PC-3 (cell line): ENCODE measurements around the gene KCTD2.

ENCODE experiments used
- CTCF ChIP-seq: fragments of 300-600 bp; sonication (generic); conservative IDR thresholded peaks from 2 replicates; pipeline ENCODE4 v1.5.1; 2017; ENCODE audit warnings: antibody characterized with exemption, low read depth, mild to moderate bottlenecking, low read length
- EZH2 ChIP-seq: fragments of 300-600 bp; sonication (generic); IDR thresholded peaks from one replicate; pipeline ENCODE4 v1.6.1; 2017; ENCODE audit warnings: antibody characterized with exemption, mild to moderate bottlenecking, low read length; ENCODE audit not compliant: unreplicated experiment
- EZH2phosphoT487 ChIP-seq: fragments of 300-600 bp; sonication (generic); IDR thresholded peaks from 2 replicates; pipeline ENCODE4 v1.6.1; 2018; ENCODE audit warnings: mild to moderate bottlenecking, antibody characterized with exemption, low read length, borderline replicate concordance

DNA sequence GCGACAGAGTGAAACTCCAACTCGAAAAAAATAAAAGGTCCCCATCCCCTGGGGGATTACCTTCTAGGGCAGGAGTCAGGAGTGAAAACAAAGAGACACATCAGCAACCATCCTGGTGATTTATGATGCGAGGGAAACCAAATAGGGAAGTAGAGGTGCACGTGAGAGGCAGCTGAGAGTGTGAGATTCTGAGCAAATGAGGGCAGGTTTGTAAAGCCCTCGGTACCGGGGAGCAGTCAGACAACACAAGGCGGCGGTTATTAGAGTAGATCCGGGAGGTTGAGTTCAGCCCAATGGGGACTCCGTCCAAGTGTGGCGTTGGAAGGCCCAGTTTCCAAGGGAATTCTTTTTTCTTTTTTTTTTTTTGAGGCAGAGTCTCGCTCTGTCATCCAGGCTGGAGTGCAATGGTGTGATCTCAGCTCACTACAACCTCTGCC lies 55.4 kb downstream of the KCTD2 start:
- no peak for TF ChIP-seq CTCF
- no peak for TF ChIP-seq EZH2phosphoT487
- TF ChIP-seq EZH2, result no peak
